Measurements from ENCODE around the gene NCBP2.
"Not testable (repeated sequence)": the region's sequence is repeated elsewhere in the genome, so short reads cannot be mapped to it uniquely, and the experiment has no call there.

NCBP2 gene

DNA sequence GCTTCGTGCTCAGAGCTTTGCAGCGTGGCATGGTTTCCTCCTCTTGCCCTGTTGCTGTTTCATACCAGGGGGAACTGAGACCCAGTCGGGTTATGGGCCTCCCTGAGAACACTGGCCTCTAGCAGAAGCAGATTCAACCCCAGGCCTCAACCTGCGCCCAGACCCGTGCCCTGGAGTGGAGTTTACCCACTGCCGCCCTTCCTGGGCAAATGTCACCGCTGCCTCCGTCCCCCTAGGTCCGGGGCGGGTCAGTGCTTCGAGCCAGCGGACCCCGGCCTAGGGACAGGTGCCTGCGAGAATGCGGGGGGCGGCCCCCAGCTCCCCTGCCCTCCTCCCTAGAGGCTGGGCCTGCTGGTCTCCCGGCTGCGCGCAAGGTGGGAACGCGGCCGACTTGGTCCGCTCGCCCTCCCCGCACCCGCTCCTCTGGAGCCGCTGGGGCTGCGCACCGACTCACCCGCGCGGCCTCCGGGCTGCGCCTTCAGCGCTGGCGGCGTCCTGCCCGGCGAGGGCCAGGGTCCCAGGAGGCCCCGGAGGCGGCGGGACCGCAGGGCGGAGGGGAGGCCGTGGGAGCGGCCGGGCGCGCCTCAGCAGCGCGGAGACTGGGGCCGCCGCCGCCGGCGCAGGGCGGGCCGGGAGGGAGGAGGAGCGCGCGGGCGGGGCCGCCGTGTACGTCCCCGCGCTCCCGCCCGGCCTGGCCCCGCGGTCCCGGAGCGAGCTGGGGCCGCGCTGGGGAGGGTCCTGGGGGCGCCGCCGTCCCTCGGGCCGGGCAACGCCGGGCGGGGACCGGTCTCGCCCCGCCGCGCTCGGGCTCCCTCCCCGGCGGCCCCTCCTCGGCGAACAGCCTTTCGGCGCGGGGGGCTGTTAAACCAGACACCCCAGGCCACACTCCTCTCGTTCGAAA is 26.2 kb upstream of the NCBP2 start, which contains the start of gene PIGZ:
TSS of gene PIGZ (minus strand) at position 601 of the 901 bp plus-strand sequence. CDS start 16,802 bp downstream, outside the sequence.
- no peak for DNase-seq (ENCODE audit: low read depth)

DNA sequence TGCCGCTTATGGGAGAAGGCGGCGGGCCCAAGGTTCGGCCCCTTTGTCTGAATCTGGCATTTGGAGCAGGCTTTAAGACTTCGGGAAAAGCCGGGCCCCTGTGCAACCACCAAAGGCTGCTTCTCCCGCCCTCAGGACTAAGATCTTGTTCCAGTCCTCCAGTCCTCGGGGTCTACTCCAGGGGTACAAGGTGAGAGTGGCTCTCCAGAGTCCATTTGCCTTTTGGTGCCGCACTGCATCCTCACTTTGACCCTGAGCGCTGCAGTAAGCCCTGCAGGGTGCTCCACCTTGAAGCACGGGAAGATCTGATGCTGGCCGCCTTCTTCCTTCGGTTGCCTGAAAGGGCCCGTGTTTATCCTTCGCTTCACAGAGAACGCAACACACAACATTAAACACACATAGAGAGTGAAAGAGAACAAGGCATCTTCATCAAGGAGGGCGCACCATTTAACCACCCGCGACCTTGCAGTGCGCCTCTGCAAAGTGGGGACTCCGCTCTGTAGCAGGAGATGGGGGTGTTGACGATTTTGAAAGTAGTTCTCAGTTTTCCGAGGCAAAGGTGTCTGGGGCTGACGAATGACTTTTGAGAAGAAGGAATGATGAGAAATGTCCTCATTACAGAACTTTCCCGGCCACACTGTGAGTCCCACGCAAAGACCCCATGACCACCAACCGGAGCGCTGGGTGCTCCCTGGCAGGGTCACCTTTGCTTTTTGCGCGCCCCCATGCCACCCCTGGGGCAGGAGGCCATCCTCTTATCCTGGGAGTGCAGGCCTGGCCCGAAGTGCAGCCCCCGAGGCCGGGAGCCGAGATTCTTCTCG is 25.3 kb upstream of the NCBP2 start:
- no peak for DNase-seq (ENCODE audit: low read depth)

DNA sequence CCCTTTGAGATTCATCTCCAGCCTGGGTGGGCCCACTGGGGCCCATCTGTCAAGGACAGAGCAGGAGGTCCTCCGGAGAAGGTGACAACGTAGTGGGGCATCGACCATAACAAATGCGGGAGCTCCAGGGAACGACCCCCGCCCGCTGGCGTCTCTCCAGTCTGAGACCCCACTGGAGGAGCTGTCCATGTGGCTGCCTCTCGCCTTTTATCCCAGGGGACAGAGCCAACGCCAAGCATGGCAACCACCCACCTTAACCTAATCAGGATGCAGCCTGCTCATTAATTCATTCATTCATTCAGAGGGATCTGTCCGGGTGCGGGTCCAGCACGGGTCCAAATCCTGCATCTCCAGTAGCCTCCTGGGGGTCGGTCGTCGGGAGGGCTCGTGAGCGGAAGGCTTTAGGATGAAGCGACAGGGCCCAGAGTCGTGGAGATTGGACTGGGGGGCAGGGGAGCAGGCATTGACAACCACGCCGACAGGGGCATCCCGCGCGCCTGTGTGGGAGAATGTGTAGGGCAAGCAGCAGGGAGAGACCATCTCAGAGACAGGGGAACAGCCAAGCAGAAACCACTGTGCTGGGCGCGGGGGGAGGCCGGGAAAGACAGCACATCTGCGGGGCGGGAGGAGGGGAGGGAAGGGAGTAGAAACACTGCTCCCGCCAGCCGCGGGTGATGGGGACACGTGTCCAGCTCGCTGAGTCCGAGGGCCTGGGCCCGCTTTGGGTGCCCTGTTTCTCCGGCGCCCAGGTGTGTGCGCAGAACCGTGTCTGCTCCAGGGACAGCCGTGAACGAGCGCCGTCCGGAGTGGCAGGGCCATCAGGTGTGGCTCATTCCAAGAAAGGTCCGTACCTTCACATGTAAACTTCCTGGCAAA is 24.4 kb upstream of the NCBP2 start:
- no peak for DNase-seq (ENCODE audit: low read depth)

DNA sequence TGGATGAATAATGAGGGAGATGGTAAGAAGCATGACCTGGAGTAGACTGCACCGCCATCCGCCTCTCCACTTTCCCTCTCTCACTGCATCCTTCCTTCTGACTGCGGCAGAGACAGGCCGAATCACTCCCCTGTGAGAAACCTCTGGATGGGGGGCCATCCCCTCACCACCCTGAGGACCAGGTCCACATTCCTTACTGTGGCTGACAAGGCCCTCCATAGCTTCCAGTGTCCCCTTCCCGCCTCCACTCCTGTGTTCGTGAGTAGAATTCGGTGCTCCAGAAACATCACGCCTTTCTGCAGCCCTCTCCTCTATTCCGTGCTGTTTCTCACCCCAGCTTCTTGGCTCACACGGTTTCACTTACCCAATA is 23.5 kb upstream of the NCBP2 start:
- DNase-seq (ENCODE audit: low read depth): no peak

DNA sequence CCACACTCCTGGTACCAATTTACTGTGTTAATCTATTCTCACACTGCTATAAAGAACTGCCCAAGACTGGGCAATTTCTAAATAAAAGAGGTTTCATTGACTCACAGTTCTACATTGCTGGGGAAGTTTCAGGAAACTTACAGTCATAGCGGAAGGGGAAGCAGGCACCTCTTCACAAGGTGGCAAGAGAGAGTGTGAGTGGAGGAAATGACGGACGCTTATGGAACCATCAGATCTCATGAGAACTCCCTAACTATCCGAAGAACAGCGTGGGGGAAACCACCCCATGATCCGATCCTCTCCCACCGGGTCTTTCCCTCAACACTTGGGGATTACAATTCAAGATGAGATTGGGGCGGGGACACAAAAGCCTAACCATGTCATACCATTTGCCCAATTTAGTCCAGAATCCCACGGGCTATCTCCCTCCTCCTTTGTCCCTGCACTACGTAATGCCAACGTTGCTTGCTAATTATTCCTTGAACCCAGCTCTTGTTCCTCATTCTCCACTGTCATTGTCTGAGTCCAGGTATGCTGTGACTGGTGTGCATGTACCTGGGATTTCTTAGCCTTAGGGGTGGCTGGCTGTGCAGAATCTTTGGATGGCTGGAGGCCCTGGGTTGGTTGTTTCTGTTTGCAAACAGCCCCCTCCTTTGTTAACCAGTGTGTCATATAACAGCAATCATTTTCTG is 22.9 kb upstream of the NCBP2 start:
- no peak for DNase-seq (ENCODE audit: low read depth)

DNA sequence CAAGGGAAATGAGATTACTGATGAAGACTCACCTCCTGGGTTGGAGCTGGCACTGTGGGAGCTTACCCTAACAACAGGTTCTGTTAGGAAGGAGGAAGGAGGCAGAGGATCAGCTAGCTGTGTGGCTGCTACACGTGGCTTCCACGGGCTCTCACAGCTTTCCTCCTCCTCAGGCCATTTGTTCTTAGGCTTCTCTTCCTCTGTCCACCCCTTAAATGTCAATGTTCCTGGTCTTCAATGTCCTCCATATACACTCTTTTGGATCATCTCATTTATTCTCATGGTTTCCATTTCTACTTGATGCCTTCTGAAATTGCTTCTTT is 21.3 kb upstream of the NCBP2 start:
- no peak for DNase-seq (ENCODE audit: low read depth)

DNA sequence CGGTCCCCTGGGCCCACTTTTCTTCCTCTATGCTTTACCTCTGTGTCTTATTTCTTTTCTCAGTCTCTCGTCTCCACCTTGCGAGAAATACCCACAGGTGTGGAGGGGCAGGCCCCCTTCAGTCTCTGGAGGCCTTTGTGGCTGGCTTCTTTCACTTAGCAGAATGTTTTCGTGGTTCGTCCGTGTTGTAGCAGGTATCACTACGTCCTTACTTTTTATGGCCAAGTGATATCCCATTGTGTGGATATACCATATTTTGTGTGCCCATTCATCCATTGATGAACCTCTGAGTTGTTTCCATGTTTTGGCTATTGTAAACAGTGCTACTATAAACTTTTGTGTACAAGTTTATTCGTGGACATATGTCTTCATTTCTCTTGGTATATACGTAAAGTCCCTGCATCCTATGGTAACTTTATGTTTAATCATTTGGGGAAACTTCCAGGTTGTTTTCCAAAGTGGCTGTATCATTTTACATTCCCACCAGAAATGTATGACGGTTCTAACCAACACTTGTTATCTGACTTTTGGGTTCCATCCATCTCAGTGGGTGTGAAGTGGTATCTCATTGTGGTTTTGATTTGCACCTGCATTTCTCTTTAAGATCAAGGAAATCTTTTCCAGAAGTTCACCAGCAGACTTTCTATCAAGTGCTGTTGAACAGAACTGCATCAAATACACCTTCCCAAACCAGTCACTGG is 20.8 kb upstream of the NCBP2 start:
- DNase-seq (ENCODE audit: low read depth): no peak

DNA sequence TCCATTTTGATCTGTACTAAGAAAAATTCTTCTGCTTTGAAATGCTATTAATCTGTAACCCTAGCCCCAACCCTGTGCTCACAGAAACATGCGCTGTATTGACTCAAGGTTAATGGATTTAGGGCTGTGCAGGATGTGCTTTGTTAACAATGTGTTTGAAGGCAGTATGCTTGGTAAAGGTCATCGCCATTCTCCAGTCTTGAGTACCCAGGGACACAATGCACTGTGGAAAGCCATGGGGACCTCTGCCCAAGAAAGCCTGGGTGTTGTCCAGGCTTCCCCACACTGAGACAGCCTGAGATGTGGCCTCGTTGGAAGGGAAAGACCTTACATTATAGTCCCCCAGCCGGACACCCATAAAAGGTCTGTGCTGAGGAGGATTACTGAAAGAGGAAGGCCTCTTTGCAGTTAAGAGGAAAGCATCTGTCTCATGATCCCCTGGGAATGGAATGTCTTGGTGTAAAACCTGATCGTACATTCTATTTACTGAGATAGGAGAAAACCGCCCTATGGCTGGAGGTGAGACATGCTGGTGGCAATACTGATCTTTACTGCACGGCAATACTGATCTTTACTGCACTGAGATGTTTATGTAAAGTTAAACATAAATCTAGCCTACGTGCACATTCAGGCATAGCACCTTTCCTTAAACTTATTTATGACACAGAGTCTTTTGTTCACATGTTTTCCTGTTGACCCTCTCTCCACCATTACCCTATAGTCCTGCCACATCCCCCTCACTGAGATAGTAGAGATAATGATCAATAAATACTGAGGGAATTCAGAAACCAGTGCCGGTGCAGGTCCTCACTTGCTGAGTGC is 20.0 kb upstream of the NCBP2 start:
- DNase-seq (ENCODE audit: low read depth): no peak

DNA sequence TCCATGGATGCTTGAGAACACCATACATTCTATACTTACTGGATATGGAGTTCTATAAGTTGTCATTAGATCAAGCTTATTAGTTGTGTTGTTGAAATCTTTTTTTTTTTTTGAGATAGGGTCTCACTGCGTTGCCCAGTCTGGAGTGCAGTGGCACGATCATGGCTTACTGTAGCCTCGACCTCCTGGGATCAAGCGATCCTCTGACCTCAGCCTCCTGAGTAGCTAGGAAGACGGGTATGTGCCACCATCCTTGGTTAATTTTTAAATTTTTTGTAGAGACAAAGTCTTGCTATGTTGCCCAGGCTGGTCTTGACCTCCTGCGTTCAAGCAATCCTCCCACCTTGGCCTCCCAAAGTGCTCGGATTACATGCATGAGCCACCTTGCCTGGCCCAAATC is 12.5 kb upstream of the NCBP2 start:
- no peak for DNase-seq (ENCODE audit: low read depth)

DNA sequence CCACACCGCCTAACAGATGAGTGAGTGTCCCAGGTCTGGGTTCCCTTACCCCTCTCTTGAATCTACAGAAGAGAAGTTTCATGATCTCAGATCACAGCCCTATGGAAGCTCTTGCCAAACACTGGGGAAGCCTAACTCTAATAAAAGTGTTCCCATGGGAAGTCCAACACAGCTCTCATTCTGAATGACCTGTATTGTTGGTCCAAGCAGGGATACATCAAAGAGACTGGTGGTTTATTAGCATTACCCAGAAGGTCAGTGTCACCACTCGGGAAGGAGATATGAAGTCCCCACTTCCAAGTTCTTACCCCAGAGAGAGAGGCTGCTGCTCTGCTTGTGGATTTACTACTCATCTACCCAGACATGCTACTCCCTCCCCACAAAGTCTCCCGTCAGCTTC is 9.0 kb upstream of the NCBP2 start:
- DNase-seq (ENCODE audit: low read depth): no peak

DNA sequence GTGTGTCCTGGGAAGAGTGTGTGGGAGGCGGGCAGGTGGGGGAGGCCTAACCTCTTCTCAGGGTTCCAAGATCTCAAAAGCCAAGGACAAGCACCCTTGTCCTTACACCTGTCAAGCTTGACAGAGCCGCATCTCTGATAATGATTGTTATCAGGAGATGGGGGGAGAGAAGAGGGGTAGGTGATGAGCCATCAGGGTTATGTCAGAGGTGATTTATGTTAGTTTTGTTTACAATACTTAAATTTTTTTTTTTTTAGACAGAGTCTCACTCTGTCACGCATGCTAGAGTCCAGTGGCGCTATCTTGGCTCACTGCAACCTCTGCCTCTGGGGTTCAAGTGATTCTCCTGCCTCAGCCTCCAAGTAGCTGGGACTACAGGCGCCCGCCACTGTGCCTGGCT is 7.4 kb upstream of the NCBP2 start:
- no peak for DNase-seq (ENCODE audit: low read depth)

DNA sequence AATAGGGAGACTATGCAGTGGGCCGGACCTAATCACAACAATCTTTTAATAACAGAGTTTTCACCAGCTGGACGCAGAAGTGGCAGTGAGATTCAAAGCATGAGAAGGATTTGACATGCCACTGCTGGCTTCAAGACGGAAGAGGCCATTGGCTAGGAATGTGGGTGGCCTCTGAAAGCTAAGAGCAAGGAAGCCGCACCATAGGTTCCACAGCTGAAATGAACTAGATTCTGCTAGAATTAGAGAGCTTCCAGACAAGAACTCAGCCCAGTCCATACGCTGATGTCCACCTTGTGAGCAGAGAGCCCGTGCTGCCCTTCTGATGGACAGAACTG is 6.9 kb upstream of the NCBP2 start:
- no peak for DNase-seq (ENCODE audit: low read depth)

DNA sequence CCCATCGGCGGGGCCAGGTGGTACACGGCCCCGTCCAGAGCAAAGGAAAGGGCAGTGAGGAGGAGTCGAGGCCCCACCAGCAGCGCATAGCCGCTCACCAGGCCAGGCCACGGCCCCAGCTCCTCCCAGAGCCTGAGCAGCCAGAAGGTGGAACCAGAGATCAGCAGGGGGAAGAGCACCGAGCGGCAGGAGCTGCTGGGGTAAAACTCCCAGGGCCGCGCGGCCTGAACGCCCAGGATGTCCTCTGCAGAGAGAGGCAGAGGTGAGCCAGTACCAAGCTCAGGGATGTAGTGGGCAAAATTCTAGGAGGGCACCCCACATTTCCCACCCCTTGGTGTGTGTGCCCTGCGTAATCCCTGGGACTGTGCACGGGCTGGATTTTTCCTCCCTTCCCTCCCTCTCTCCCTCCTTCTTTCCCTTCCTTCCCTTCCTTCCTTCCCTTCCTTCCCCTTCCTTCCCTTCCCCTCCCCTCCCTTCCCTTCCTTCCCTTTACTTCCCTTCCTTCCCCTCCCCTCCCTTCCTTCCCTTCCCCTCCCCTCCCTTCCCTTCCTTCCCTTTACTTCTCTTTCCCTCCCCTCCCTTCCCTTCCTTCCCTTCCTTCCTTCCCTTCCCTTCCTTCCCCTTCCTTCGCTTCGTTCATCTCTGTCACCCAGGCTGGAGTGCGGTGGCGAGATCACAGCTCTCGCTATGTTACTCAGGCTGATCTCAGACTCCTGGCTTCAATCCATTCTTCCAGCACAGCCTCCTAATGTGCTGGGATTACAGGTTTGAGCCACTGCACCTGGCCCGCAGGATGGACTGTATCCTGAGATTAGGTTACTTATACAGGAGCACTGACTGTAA is 6.3 kb upstream of the NCBP2 start:
- DNase-seq (ENCODE audit: low read depth): no peak

DNA sequence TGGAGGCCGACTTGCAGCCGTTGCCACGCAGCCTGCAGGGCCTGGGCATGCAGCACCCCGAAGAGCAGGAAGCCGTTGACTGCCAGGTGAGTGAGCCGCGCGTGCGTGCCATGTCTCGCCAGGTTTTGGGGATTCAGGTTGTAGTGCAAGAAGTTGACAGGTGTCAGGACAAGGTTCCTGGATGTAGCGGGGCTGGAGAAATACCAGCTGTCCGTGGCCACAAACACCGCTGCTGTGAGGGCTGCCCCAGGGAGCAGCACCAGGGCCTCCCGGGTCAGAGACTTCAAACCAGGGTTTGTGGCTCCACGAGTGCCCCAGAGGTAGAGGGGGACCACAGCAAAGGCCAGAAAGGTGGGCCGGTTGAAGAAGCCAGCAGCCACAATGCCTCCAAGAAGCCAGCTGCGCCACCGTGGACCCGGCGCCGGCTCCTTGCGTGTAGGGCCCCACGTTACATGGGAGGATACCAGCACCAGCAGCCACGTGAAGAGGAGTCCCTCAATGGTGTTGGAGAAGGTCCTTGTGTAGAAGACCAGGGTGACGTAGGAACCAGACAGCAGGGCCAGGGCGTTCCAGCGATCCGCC is 5.6 kb upstream of the NCBP2 start:
- DNase-seq (ENCODE audit: low read depth): no peak

DNA sequence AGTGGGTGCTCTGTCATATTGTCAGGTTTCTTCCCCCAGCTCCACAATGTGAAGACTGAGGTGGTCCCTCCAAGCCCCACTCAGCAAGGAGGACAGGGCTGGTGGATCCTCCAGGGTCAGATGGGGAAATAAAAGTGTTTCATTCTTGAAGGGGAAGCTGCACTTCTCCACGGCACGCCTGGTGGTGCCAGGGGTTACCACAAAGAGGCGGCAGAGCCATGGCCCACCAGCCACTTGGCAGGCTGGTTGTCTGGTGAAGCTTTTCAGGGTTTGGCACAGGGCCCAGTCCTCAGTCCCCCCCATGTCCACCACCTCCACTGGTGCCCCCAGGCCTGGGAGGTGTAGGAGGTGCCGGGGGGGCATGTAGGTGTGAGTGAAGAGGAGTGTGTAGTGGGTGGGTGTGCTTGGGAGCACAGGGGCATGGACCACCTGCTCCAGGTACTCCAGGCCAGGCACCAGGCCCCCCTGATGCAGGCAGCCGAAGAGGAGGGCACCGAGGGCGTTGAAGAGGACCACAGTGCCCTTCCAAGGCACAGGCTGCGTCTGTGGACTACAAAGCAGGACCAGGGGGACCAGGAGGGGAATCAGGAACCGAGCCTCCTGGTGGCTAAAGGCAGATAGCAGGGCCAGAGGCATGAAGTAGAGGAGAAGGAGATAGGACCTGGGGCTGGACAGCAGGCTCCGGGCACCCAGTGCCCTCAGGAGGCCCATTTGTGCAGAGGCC is 5.0 kb upstream of the NCBP2 start:
- DNase-seq (ENCODE audit: low read depth): no peak

DNA sequence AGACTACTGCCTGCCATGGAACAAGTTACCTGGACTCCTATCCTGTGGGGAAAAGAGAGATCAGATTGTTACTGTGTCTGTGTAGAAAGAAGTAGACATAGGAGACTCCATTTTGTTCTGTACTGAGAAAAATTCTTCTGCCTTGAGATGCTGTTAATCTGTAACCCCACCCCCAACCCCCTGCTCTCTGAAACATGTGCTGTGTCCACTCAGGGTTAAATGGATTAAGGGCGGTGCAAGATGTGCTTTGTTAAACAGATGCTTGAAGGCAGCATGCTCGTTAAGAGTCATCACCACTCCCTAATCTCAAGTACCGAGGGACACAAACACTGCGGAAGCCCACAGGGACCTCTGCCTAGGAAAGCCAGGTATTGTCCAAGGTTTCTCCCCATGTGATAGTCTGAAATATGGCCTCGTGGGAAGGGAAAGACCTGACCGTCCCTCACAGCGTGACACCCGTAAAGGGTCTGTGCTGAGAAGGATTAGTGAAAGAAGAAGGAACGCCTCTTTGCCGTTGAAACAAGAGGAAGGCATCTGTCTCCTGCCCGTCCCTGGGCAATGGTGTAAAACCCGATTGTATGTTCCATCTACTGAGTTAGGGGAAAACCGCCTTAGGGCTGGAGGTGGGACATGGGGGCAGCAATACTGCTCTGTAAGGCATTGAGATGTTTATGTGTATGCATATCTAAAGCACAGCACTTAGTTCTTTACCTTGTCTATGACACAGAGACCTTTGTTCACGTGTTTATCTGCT is 1.9 kb upstream of the NCBP2 start:
- DNase-seq (ENCODE audit: low read depth): not testable (repeated sequence)

DNA sequence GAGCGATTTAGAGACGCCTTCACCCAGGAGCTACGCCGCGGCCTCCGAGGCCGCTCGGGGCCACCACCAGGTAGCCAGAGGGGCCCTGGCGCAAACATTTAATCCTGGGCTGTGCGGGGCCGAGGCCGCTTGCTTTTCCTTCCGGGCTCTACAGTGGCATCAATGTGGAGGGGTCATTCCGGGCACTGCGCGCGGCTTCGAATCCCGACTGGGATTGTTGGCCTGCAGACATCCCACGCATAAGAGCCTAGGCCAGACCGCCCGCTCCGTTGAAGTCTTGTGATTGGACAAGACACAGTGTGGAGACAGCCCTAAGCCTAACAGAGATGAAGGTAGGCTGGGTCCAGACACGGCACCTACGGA is 568 bp upstream of the NCBP2 start:
- DNase-seq (ENCODE audit: low read depth): no peak

DNA sequence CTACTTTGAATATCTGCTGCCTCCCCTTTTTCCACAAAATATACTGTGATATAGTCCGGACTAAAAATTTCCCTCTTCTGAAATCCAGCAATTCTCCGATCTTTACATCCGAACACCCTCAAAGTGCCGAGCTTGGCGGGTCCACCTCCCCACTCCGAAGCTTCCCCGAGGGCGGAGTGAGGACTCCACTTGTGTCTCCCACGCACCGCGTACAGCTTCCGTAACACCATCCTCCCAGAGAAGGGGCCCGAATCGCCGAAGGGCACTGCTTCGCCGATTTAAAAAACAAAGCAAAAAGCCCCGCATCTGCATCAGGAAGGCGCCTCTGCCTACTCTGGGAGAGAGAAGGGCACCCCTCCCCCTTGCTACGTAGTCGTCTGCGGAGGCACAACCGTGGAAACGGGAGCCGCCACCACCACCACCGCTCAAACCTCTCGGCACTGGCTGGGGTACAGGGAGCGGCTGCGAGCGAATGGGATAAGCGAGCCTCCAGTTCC is 551 bp downstream of the NCBP2 start:
- DNase-seq (ENCODE audit: low read depth): peak; percentile 22

Measured in GM04504 (cell line).